KMS-11 (cell line): ENCODE measurements around the gene NSG2.

Experiments used
- H2AFZ ChIP-seq: fragments of 200-600 bp; sonication (generic); 2 replicates; pipeline ENCODE4 v1.6.1; 2016; ENCODE audit warnings: antibody characterized with exemption, mixed run types, low read depth
- H3K27ac ChIP-seq: fragments of 200-600 bp; sonication (generic); 2 replicates; pipeline ENCODE4 v1.6.1; 2016; ENCODE audit warnings: mild to moderate bottlenecking, mixed run types
- H3K27me3 ChIP-seq: fragments of 200-600 bp; sonication (generic); 2 replicates; pipeline ENCODE4 v1.6.1; 2017; ENCODE audit warnings: mild to moderate bottlenecking, low read depth, mixed run types, moderate library complexity; ENCODE audit not compliant: insufficient read depth
- H3K36me3 ChIP-seq: fragments of 200-600 bp; sonication (generic); 2 replicates; pipeline ENCODE4 v1.6.1; 2017; ENCODE audit warnings: mild to moderate bottlenecking, mixed run types; ENCODE audit not compliant: insufficient read depth
- H3K4me1 ChIP-seq: fragments of 200-600 bp; sonication (generic); 2 replicates; pipeline ENCODE4 v1.6.1; 2016; ENCODE audit warnings: mild to moderate bottlenecking, low read depth, mixed run types; ENCODE audit not compliant: poor library complexity, severe bottlenecking
- H3K4me2 ChIP-seq: fragments of 200-600 bp; sonication (generic); 2 replicates; pipeline ENCODE4 v1.7.0; 2016; ENCODE audit warnings: mild to moderate bottlenecking, mixed run types
- H3K4me3 ChIP-seq: fragments of 200-600 bp; sonication (generic); IDR thresholded peaks from 2 replicates; pipeline ENCODE4 v1.6.1; 2017; ENCODE audit warnings: low read depth, low read length, mixed read lengths; ENCODE audit not compliant: insufficient read depth
- H3K79me2 ChIP-seq: fragments of 200-600 bp; sonication (generic); 2 replicates; pipeline ENCODE4 v1.6.1; 2016; ENCODE audit warnings: low read depth, mixed run types; ENCODE audit not compliant: insufficient read depth
- H3K9ac ChIP-seq: fragments of 200-600 bp; sonication (generic); 2 replicates; pipeline ENCODE4 v1.6.1; 2016; ENCODE audit warnings: mild to moderate bottlenecking, mixed run types
- H4K20me1 ChIP-seq: fragments of 200-600 bp; sonication (generic); 2 replicates; pipeline ENCODE4 v1.6.1; 2016; ENCODE audit warnings: mild to moderate bottlenecking, mixed run types; ENCODE audit not compliant: insufficient read depth
- TF ChIP-seq, protein P1 (sequence below): fragments of 200-600 bp; sonication (generic); conservative IDR thresholded peaks from 2 replicates; pipeline ENCODE4 v1.6.1; 2017; ENCODE audit warnings: low read depth, mild to moderate bottlenecking, antibody characterized with exemption, low read length, moderate library complexity, mixed read lengths

Gene NSG2

DNA sequence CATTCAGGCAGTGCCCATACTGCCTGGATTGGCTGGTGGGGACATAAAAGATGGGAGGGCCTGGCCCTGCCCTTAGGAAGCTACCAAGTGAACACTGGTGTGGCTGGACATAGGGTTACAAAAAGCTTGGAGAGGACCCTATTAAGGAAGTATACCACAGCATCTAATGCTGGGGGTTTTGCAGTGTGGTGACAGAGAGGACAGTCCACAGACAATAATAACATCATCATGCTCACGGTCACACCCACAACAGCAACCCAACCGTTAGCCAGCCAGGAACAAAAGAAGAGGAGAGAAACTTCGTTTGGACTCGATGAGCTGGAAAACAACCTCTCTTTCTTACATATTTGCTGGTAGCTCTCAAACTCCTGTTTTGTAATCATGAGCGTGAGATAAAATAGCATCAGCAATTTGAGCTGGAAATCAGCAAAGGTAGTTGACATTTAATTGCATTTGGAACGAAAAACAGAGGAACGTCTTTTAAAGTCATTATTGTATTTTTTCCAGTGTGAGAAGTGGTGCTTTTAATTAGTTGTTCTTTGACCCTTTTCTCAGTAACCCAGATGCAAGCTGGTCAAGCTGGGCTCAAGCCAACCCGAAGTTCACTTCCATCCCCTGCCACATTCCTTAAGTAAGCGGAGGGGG is 73.4 kb downstream of the NSG2 start:
- Histone ChIP-seq H3K27ac (no peak overlapping the region), H2AFZ (no peak overlapping the region), H3K4me1 (no peaks in the 10 kb centered on the region), H3K79me2 (no peaks in the 10 kb centered on the region), H3K4me2 (no peak overlapping the region), H3K9ac (no peak overlapping the region), H4K20me1 (no peaks in the 10 kb centered on the region), H3K4me3 (no peak overlapping the region), H3K36me3 (no peaks in the 10 kb centered on the region), H3K27me3 (no peaks in the 10 kb centered on the region)
- TF ChIP-seq, protein P1, sequence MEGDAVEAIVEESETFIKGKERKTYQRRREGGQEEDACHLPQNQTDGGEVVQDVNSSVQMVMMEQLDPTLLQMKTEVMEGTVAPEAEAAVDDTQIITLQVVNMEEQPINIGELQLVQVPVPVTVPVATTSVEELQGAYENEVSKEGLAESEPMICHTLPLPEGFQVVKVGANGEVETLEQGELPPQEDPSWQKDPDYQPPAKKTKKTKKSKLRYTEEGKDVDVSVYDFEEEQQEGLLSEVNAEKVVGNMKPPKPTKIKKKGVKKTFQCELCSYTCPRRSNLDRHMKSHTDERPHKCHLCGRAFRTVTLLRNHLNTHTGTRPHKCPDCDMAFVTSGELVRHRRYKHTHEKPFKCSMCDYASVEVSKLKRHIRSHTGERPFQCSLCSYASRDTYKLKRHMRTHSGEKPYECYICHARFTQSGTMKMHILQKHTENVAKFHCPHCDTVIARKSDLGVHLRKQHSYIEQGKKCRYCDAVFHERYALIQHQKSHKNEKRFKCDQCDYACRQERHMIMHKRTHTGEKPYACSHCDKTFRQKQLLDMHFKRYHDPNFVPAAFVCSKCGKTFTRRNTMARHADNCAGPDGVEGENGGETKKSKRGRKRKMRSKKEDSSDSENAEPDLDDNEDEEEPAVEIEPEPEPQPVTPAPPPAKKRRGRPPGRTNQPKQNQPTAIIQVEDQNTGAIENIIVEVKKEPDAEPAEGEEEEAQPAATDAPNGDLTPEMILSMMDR: no peak

DNA sequence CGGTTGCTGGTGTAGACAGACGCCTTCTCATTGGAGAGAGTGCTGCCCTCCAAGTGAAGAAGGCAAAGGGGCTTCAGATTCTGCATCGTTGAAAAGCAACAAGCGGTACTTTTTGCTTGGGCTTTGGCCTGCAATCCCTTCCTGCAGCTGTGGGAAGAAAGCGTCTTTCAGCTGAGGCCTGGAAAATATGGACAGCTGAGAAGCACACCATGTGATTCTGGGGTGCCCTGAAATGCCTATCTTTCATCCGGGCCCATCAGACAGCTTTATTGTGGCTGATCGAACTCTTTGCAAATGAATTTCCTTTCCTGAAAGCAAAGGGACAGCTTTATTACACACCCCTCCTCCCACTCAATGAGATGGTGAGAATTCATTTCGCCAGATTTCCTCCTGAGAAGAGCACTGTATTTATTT is 74.0 kb downstream of the NSG2 start:
- Histone ChIP-seq H3K4me1 (no peaks in the 10 kb centered on the region), H3K79me2 (no peaks in the 10 kb centered on the region), H3K27ac (no peak overlapping the region), H3K4me3 (no peak overlapping the region), H3K9ac (no peak overlapping the region), H3K4me2 (no peak overlapping the region), H3K36me3 (no peaks in the 10 kb centered on the region), H2AFZ (no peak overlapping the region), H4K20me1 (no peaks in the 10 kb centered on the region), H3K27me3 (no peaks in the 10 kb centered on the region)
- TF ChIP-seq, protein P1: no peak

DNA sequence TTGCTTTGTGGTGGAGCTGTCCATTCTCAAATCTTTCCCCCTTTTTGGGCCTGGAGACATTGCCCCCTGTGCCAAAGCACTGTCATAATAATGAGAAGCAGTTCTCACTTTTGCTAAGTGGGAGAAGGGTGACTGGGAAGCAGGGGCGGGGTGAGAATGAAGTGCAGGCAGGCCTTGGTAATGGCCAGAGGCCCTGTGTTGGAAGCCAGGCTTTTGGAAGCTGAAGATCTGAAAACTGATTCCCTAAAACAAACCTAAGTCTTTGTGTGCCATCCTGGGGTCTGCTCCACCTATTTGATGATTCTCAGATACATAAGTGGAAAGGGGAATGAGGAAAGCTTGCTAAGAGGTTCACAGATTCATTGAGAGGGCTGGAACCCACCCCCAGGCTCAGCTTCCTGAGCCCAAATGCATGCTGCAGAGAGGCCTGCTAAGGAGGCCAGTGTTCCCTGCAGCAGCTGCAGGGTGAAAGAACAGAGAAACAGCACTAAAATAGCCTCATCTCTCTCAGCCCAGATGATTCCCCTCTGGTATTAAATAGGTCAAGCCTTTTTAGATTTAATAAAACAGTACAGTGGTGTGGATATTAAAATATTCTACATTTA is 75.0 kb downstream of the NSG2 start:
- H3K4me1 ChIP-seq: no peaks in the 10 kb centered on the region
- no peaks in the 10 kb centered on the region for H3K79me2 ChIP-seq
- no peak overlapping the region for H3K4me3 ChIP-seq
- TF ChIP-seq, protein P1: no peak
- H3K27ac ChIP-seq: no peak overlapping the region
- no peaks in the 10 kb centered on the region for H4K20me1 ChIP-seq
- no peaks in the 10 kb centered on the region for H3K27me3 ChIP-seq
- no peak overlapping the region for H3K9ac ChIP-seq
- H2AFZ ChIP-seq: no peak overlapping the region
- no peak overlapping the region for H3K4me2 ChIP-seq
- H3K36me3 ChIP-seq: no peaks in the 10 kb centered on the region

DNA sequence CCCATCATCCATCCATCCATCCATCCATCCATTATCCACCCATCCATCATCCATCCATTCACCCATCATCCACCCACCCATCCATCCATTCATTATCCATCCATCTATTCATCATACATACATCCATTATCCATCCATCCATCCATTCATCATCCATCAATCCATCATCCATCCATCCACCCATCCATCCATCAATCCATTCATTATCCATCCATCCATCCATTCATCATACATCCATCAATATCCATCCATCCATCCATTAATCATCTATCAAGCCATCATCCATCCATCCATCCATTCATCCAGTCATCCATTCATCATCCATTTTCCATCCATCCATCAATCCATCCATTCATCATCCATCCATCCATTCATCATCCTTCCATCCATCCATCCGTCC is 89.0 kb downstream of the NSG2 start:
- Histone ChIP-seq H2AFZ (no peak overlapping the region), H3K27ac (no peak overlapping the region), H3K4me2 (no peak overlapping the region), H3K79me2 (no peaks in the 10 kb centered on the region), H3K4me1 (no peaks in the 10 kb centered on the region), H3K9ac (no peak overlapping the region), H3K36me3 (no peaks in the 10 kb centered on the region), H4K20me1 (no peaks in the 10 kb centered on the region), H3K27me3 (no peaks in the 10 kb centered on the region), H3K4me3 (no peak overlapping the region)
- TF ChIP-seq, protein P1: no peak
